ENCODE measurements around the gene PPP1R13L. TPM values are rescaled to one million over a fixed set of nuclear protein-coding genes. Genes with fewer than 3 reads are reported as not detected.

PPP1R13L gene
- total RNA-seq, 1 donor from 2014 or later, result 8.2 TPM

DNA sequence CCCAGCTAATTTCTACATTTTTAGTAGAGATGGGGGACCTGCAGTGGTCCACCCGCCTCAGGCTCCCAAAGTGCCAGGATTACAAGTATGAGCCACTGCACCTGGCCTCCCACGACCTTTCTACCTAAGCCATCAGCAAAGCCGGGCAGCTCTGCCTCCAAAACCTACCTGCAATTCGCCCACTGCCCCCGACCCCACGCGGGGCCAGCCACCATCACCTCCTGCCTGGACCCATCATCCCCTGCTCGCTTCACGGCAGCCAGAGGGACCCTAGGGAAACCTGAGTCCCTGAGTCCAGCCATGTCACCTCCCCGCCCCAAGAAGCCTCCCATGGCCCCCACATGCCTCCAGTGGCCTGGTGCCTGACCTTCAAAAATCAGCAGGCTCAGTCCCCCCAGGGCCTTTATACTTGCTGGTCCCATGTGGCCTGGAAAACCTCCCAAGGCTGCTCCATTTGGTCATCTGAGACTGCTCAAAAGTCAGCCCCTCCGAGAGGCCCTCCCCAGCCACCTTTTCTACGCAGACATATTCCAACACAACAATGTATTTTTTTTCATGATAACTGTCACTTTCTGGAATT, 46.6 kb downstream of the PPP1R13L start:
- H3K4me3 Mint-ChIP-seq, result no peak overlapping the region
- H3K4me1 Mint-ChIP-seq, result no peaks in the 10 kb centered on the region
- TF ChIP-seq, protein P1, sequence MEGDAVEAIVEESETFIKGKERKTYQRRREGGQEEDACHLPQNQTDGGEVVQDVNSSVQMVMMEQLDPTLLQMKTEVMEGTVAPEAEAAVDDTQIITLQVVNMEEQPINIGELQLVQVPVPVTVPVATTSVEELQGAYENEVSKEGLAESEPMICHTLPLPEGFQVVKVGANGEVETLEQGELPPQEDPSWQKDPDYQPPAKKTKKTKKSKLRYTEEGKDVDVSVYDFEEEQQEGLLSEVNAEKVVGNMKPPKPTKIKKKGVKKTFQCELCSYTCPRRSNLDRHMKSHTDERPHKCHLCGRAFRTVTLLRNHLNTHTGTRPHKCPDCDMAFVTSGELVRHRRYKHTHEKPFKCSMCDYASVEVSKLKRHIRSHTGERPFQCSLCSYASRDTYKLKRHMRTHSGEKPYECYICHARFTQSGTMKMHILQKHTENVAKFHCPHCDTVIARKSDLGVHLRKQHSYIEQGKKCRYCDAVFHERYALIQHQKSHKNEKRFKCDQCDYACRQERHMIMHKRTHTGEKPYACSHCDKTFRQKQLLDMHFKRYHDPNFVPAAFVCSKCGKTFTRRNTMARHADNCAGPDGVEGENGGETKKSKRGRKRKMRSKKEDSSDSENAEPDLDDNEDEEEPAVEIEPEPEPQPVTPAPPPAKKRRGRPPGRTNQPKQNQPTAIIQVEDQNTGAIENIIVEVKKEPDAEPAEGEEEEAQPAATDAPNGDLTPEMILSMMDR (conservative IDR thresholded peaks at IDR 0.05), result no peak
- DNase-seq (ENCODE audit: low read depth, low spot score), result no peak
- H3K27ac Mint-ChIP-seq (ENCODE audit: unreplicated experiment), result no peak overlapping the region
- H3K9me3 Mint-ChIP-seq, result no peaks in the 10 kb centered on the region
- H3K27me3 Mint-ChIP-seq (ENCODE audit: low read depth), result no peaks in the 10 kb centered on the region
- H3K36me3 Mint-ChIP-seq (ENCODE audit: low read depth), result peaks cover 8% of the 10 kb centered on the region

DNA sequence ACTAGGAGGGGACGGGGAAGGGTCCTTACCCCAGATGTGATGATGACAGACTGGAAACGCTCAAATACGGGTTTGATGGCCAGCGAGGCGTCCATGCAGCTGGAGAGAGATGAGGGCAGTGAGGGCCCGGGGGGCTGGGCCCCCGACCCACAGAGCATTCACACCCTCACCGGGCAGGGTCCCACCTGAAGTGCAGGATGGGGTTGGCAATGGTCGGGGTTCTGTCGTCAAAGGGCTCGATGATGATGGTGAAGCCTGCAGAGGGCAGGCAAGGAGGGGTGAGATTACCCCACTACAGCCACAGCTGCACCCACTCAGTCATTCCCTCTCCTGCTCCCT, 47.5 kb downstream of the PPP1R13L start:
- no peak overlapping the region for H3K27ac Mint-ChIP-seq (ENCODE audit: unreplicated experiment)

DNA sequence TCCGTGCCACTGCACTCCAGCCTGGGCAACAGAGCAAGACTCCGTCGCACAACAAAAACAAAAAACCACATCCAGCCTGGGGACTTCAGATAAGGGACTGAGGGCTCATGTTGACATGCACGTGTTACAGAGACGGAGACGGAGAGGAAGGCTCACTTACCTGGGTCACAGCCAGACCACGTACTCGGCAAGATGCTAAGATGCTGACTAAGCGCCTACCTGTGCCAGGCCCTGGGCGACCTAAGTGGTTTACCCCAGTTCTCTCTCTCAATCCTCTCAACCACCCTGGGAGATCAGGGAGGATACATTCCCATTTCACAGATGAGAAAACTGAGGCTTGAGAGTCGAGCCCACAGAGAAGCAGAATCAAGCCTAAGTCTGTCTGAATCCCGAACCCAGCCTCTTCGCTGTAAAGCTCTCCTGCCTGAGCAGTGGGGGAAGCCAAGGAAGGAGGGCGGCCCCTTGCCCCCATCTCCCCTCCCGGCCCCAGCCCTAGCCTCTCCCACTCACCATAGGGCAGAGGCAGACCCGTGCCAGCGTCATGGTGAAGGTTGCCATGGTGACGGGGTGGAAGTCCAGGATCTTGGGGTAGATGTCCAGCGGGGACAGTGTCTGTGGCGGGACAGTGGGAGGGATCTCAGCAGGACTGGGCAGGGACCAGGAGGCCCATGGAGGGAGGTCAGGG, 48.0 kb downstream of the PPP1R13L start:
- H3K27ac Mint-ChIP-seq (ENCODE audit: unreplicated experiment), result no peak overlapping the region
- no peak overlapping the region for H3K4me3 Mint-ChIP-seq
- no peak for DNase-seq (ENCODE audit: low read depth, low spot score)
- no peaks in the 10 kb centered on the region for H3K4me1 Mint-ChIP-seq
- H3K9me3 Mint-ChIP-seq, result no peaks in the 10 kb centered on the region
- H3K27me3 Mint-ChIP-seq (ENCODE audit: low read depth), result no peaks in the 10 kb centered on the region
- TF ChIP-seq, protein P1 (conservative IDR thresholded peaks at IDR 0.05), result no peak
- peaks cover 8% of the 10 kb centered on the region for H3K36me3 Mint-ChIP-seq (ENCODE audit: low read depth)

More for the DNA sequence above, 47.5 kb downstream of the PPP1R13L start:
- Mint-ChIP-seq H3K36me3 (ENCODE audit: low read depth) (peaks cover 8% of the 10 kb centered on the region), H3K4me3 (no peak overlapping the region), H3K4me1 (no peaks in the 10 kb centered on the region), H3K9me3 (no peaks in the 10 kb centered on the region), H3K27me3 (ENCODE audit: low read depth) (no peaks in the 10 kb centered on the region)
- TF ChIP-seq, protein P1 (conservative IDR thresholded peaks at IDR 0.05), result no peak
- DNase-seq (ENCODE audit: low read depth, low spot score), result no peak

DNA sequence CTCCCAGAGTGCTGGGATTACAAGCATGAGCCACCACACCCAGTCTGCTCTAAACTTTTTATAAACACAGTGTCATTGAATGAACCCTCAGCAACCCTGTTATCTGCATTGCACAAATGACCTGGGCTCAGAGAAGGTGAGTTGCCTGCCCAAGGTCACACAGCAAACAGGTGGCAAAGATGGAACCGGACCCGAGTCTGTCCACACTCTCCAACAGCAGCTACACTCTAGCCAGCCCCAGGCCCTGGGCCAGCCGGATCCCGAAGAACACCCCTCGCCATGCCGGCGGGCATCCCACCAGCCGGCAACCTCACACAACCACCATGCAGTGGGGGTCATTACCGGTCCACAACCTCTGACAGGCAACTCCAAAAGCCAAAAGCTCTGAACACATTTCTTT, 49.0 kb downstream of the PPP1R13L start:
- H3K27ac Mint-ChIP-seq (ENCODE audit: unreplicated experiment), result no peak overlapping the region
- no peaks in the 10 kb centered on the region for H3K27me3 Mint-ChIP-seq (ENCODE audit: low read depth)
- H3K4me1 Mint-ChIP-seq, result no peaks in the 10 kb centered on the region
- H3K4me3 Mint-ChIP-seq, result no peak overlapping the region
- H3K36me3 Mint-ChIP-seq (ENCODE audit: low read depth), result peaks cover 8% of the 10 kb centered on the region
- no peaks in the 10 kb centered on the region for H3K9me3 Mint-ChIP-seq
- DNase-seq (ENCODE audit: low read depth, low spot score), result no peak
- TF ChIP-seq, protein P1 (conservative IDR thresholded peaks at IDR 0.05), result no peak

DNA sequence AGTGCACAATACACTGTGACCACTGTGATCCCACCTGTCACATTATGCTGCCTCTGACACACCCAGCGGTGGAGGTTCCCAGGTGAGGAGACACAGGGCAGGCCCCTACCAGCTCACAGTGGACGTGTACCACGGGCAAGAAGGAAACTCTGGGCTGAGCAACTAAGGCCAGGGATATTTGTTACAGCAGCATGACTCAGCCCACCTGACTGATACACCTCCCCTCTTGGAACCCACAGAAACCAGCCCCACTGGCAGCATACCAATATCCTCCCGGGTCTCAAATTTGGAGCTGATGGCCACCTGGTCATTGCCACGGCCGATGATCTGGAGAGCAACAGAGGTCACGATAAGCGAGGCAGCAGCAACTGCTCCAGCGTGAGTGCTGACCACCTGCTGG, 49.5 kb downstream of the PPP1R13L start:
- Mint-ChIP-seq H3K36me3 (ENCODE audit: low read depth) (peaks cover 8% of the 10 kb centered on the region), H3K27ac (ENCODE audit: unreplicated experiment) (peak overlapping the region; percentile 35), H3K4me1 (no peaks in the 10 kb centered on the region), H3K27me3 (ENCODE audit: low read depth) (no peaks in the 10 kb centered on the region), H3K4me3 (no peak overlapping the region), H3K9me3 (no peaks in the 10 kb centered on the region)
- TF ChIP-seq, protein P1 (conservative IDR thresholded peaks at IDR 0.05), result no peak
- no peak for DNase-seq (ENCODE audit: low read depth, low spot score)
